HepG2 (cell line): ENCODE results near the gene ZDHHC14. TPM values are rescaled to one million over a fixed set of nuclear protein-coding genes. Genes with fewer than 3 reads are reported as not detected.

ENCODE experiments used
- ARNT2 ChIP-seq: sonication (generic); formaldehyde crosslinking; IDR thresholded peaks from 2 replicates; pipeline ENCODE4 v1.8.0; 2022; ENCODE audit warnings: mild to moderate bottlenecking, low read depth, missing genetic modification reagents, moderate library complexity
- MEF2D ChIP-seq: sonication (generic); formaldehyde crosslinking; IDR thresholded peaks from 2 replicates; pipeline ENCODE4 v1.5.1; 2020; ENCODE audit warnings: mild to moderate bottlenecking, missing genetic modification reagents
- MEIS1 ChIP-seq: sonication (generic); formaldehyde crosslinking; IDR thresholded peaks from 2 replicates; pipeline ENCODE4 v1.9.0; 2021; ENCODE audit warnings: mild to moderate bottlenecking, missing genetic modification reagents, moderate library complexity, borderline replicate concordance
- NRL ChIP-seq: sonication (generic); formaldehyde crosslinking; IDR thresholded peaks from 2 replicates; pipeline ENCODE4 v1.5.0; 2020; ENCODE audit warnings: missing genetic modification reagents, mild to moderate bottlenecking, moderate library complexity, borderline replicate concordance
- STAT5B ChIP-seq: sonication (generic); formaldehyde crosslinking; IDR thresholded peaks from 2 replicates; pipeline ENCODE4 v1.4.0; 2020; ENCODE audit warnings: missing genetic modification reagents
- ZBTB14 ChIP-seq: sonication (generic); formaldehyde crosslinking; IDR thresholded peaks from 2 replicates; pipeline ENCODE4 v1.4.0; 2020; ENCODE audit warnings: missing genetic modification reagents
- ZNF256 ChIP-seq: sonication (generic); formaldehyde crosslinking; conservative IDR thresholded peaks from 2 replicates; pipeline ENCODE4 v1.4.0; 2020; ENCODE audit warnings: missing genetic modification reagents
- ZNF362 ChIP-seq: sonication (generic); formaldehyde crosslinking; IDR thresholded peaks from 2 replicates; pipeline ENCODE4 v1.4.0; 2020; ENCODE audit warnings: missing genetic modification reagents, mild to moderate bottlenecking, borderline replicate concordance
- polyA plus RNA-seq, 8 experiments: library from polyadenylated mRNA; depleted of rRNA in 3 of 8; stranded (reverse) in 7 of 8; unstranded in 1 of 8; fragments of >200 nt; fragmentation: Illumina TruSeq in 4 of 8; extraction: Trizol in 4 of 8; gene quantifications; 2 replicates each; pipeline versions ENCODE4 v1.2.1 to v1.2.3, GENCODE V29; 2011 to 2016; ENCODE audit warnings: low read depth in 4 of 8, missing spikeins in 1 of 8, mixed read lengths in 1 of 8; ENCODE audit not compliant: insufficient read depth in 1 of 8
- total RNA-seq, 5 experiments: library from RNA; depleted of rRNA; stranded (reverse); fragments of >200 nt; fragmentation: Illumina TruSeq; extraction: Trizol; gene quantifications; 2 replicates each; pipeline ENCODE4 v1.2.3, GENCODE V29; 2016; ENCODE audit warnings: low read depth in 1 of 5
- TF ChIP-seq, protein P1 (sequence below), 2 experiments: sonication (generic) in 1 of 2; formaldehyde crosslinking in 1 of 2; IDR thresholded peaks; 2 replicates each; pipeline versions ENCODE4 v1.4.0 to v1.6.1; 2016 to 2020; ENCODE audit warnings: borderline replicate concordance in 1 of 2, low read depth in 1 of 2, mild to moderate bottlenecking in 1 of 2, missing genetic modification reagents in 1 of 2
- TF ChIP-seq, protein P2 (sequence below): sonication (generic); formaldehyde crosslinking; IDR thresholded peaks from 2 replicates; pipeline ENCODE4 v1.5.0; 2020; ENCODE audit warnings: missing genetic modification reagents
- TF ChIP-seq, protein P3 (sequence below): sonication (generic); formaldehyde crosslinking; IDR thresholded peaks from 2 replicates; pipeline ENCODE4 v1.5.0; 2020; ENCODE audit warnings: mild to moderate bottlenecking, missing genetic modification reagents
- TF ChIP-seq, protein P4 (sequence below): sonication (generic); formaldehyde crosslinking; IDR thresholded peaks from 2 replicates; pipeline ENCODE4 v1.4.0; 2020; ENCODE audit warnings: mild to moderate bottlenecking, low read depth, missing genetic modification reagents

The ZDHHC14 gene
- total and polyA plus RNA-seq, 2 of the 13 experiments (the other 11 are each of a cell fraction or from before 2014, with no cell fraction given) = 3.7 to 9.5 TPM

- TF ChIP-seq, protein P1, sequence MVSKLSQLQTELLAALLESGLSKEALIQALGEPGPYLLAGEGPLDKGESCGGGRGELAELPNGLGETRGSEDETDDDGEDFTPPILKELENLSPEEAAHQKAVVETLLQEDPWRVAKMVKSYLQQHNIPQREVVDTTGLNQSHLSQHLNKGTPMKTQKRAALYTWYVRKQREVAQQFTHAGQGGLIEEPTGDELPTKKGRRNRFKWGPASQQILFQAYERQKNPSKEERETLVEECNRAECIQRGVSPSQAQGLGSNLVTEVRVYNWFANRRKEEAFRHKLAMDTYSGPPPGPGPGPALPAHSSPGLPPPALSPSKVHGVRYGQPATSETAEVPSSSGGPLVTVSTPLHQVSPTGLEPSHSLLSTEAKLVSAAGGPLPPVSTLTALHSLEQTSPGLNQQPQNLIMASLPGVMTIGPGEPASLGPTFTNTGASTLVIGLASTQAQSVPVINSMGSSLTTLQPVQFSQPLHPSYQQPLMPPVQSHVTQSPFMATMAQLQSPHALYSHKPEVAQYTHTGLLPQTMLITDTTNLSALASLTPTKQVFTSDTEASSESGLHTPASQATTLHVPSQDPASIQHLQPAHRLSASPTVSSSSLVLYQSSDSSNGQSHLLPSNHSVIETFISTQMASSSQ (IDR thresholded peaks at IDR 0.05; ENCODE audit: low read depth) = no peak
- TF ChIP-seq, protein P1 (CRISPR knock-in tag; IDR thresholded peaks at IDR 0.05; ENCODE audit: borderline replicate concordance) = no peak
- TF ChIP-seq ZNF362 = no peak
- TF ChIP-seq, protein P2, sequence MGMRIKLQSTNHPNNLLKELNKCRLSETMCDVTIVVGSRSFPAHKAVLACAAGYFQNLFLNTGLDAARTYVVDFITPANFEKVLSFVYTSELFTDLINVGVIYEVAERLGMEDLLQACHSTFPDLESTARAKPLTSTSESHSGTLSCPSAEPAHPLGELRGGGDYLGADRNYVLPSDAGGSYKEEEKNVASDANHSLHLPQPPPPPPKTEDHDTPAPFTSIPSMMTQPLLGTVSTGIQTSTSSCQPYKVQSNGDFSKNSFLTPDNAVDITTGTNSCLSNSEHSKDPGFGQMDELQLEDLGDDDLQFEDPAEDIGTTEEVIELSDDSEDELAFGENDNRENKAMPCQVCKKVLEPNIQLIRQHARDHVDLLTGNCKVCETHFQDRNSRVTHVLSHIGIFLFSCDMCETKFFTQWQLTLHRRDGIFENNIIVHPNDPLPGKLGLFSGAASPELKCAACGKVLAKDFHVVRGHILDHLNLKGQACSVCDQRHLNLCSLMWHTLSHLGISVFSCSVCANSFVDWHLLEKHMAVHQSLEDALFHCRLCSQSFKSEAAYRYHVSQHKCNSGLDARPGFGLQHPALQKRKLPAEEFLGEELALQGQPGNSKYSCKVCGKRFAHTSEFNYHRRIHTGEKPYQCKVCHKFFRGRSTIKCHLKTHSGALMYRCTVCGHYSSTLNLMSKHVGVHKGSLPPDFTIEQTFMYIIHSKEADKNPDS (CRISPR knock-in tag) = no peak
- no peak for TF ChIP-seq STAT5B (CRISPR knock-in tag)
- TF ChIP-seq MEIS1 (CRISPR knock-in tag) = peak; percentile 58; the same call in 1 of the 2 replicates
- TF ChIP-seq NRL (CRISPR knock-in tag) = 0 out of 2 replicates have a peak, but pooled peaks have one; percentile 45
- TF ChIP-seq ZNF256 (CRISPR knock-in tag) = no peak
- TF ChIP-seq, protein P3, sequence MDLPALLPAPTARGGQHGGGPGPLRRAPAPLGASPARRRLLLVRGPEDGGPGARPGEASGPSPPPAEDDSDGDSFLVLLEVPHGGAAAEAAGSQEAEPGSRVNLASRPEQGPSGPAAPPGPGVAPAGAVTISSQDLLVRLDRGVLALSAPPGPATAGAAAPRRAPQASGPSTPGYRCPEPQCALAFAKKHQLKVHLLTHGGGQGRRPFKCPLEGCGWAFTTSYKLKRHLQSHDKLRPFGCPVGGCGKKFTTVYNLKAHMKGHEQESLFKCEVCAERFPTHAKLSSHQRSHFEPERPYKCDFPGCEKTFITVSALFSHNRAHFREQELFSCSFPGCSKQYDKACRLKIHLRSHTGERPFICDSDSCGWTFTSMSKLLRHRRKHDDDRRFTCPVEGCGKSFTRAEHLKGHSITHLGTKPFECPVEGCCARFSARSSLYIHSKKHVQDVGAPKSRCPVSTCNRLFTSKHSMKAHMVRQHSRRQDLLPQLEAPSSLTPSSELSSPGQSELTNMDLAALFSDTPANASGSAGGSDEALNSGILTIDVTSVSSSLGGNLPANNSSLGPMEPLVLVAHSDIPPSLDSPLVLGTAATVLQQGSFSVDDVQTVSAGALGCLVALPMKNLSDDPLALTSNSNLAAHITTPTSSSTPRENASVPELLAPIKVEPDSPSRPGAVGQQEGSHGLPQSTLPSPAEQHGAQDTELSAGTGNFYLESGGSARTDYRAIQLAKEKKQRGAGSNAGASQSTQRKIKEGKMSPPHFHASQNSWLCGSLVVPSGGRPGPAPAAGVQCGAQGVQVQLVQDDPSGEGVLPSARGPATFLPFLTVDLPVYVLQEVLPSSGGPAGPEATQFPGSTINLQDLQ (CRISPR knock-in tag) = no peak
- TF ChIP-seq ZBTB14 (CRISPR knock-in tag) = no peak
- TF ChIP-seq ARNT2 (CRISPR knock-in tag) = peak; percentile 47; the same call in 1 of the 2 replicates
- TF ChIP-seq, protein P4, sequence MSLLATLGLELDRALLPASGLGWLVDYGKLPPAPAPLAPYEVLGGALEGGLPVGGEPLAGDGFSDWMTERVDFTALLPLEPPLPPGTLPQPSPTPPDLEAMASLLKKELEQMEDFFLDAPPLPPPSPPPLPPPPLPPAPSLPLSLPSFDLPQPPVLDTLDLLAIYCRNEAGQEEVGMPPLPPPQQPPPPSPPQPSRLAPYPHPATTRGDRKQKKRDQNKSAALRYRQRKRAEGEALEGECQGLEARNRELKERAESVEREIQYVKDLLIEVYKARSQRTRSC = no peak
- no peak for TF ChIP-seq MEF2D (CRISPR knock-in tag)
Observed at GRCh38 chr6:157434349-157435033, 53.5 kb downstream of the ZDHHC14 start (continued).
